ENCODE results near the gene EHBP1.
A peak's percentile ranks its signal among the peaks of the same experiment; 100 is the strongest.

Gene EHBP1

DNA sequence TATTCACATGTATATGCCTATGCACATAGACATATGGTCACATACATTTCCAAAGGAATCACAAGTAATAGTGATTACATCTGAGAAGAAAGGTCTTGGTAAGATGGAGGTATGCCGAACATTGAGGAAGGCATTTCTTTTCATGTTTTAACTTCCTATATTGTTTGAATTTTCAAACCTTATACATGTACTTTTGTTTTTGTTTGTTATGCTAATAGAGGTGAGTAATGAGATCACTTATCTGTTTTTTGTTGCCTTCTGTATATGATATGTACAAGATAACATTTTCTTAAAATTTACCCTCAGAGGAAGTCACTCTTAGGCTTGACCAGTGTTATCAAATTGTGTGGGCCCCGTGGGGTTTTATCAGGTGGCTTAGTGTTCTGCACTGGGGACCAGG is 178.6 kb downstream of the EHBP1 start:
- TF ChIP-seq, protein P1, sequence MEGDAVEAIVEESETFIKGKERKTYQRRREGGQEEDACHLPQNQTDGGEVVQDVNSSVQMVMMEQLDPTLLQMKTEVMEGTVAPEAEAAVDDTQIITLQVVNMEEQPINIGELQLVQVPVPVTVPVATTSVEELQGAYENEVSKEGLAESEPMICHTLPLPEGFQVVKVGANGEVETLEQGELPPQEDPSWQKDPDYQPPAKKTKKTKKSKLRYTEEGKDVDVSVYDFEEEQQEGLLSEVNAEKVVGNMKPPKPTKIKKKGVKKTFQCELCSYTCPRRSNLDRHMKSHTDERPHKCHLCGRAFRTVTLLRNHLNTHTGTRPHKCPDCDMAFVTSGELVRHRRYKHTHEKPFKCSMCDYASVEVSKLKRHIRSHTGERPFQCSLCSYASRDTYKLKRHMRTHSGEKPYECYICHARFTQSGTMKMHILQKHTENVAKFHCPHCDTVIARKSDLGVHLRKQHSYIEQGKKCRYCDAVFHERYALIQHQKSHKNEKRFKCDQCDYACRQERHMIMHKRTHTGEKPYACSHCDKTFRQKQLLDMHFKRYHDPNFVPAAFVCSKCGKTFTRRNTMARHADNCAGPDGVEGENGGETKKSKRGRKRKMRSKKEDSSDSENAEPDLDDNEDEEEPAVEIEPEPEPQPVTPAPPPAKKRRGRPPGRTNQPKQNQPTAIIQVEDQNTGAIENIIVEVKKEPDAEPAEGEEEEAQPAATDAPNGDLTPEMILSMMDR (IDR thresholded peaks at IDR 0.05; ENCODE audit: insufficient read depth, low read depth, low read length, missing control alignments): no peak
- no peak for DNase-seq (ENCODE audit: low read depth)
- no peak overlapping the region for H3K4me3 ChIP-seq (ENCODE audit: low read length)

DNA sequence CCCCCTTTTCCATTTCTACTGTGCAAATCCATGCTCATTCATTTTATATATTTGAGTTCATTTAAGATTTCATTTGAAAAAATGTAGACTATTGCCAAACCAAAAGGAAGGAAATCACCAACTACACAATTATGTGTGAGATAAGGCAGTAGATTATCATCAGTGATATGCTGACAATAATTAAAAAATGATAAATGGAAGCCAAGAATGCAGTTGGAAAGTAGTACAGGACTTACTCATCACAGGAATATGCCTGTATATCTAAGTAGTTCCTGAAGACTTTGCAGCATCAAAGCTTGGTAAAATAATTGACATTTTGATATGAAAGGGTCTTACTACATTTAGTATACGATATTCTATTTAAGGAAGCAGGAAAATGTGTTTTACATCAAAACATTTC is 179.0 kb downstream of the EHBP1 start:
- no peak for DNase-seq (ENCODE audit: low read depth)
- TF ChIP-seq, protein P1 (IDR thresholded peaks at IDR 0.05; ENCODE audit: insufficient read depth, low read depth, low read length, missing control alignments): no peak
- H3K4me3 ChIP-seq (ENCODE audit: low read length): no peak overlapping the region

DNA sequence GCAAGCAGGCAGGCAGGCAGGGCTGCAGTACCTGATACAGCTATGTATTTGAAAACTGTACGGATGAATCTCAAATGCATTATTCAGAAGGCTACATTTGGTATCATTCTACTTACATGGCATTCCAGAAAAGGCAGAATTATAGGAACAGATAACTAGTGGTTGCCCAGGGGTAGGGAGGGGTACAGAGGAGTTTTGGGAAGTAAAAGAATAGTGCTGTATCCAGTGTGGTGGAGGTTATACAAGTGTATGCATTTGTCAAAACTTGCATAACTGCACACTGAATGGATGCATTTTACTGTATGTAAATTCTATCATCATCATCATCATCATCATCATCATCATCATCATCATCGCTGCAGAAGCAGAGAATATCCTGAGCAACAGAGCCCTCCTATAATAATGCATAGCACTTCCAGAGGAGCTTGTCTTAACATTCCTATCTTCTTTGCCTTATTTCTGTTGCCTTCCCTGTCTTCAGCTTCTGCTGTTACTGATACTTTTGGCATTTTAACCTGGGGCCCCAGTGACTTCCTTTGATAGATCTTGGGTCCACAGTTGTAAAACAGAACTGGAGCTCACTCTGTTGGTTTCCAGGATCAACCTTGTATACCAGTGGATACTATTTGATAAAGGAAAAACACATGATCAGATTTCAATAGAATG is 189.6 kb downstream of the EHBP1 start:
- H3K4me3 ChIP-seq (ENCODE audit: low read length): no peak overlapping the region
- DNase-seq (ENCODE audit: low read depth): no peak
- TF ChIP-seq, protein P1 (IDR thresholded peaks at IDR 0.05; ENCODE audit: insufficient read depth, low read depth, low read length, missing control alignments): no peak

DNA sequence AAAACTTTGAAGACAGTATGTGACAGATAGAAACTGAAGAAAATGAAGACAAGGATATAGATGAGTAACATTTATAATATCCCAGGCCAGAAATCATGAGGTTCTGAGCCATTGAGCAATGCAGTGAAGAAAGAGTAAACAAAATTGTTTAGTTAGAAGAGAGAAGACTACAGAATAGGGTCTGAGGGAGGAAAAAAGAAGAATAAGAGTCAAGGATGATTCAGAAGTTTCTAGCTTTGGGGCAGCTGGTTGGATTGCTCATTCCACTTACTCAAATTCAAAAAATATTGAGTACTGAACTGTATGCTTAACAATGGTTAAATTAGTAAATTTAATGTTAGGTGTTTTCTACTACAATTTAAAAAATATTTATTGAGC is 190.1 kb downstream of the EHBP1 start:
- no peak overlapping the region for H3K4me3 ChIP-seq (ENCODE audit: low read length)
- DNase-seq (ENCODE audit: low read depth): peak; percentile 73
- TF ChIP-seq, protein P1 (IDR thresholded peaks at IDR 0.05; ENCODE audit: insufficient read depth, low read depth, low read length, missing control alignments): no peak

DNA sequence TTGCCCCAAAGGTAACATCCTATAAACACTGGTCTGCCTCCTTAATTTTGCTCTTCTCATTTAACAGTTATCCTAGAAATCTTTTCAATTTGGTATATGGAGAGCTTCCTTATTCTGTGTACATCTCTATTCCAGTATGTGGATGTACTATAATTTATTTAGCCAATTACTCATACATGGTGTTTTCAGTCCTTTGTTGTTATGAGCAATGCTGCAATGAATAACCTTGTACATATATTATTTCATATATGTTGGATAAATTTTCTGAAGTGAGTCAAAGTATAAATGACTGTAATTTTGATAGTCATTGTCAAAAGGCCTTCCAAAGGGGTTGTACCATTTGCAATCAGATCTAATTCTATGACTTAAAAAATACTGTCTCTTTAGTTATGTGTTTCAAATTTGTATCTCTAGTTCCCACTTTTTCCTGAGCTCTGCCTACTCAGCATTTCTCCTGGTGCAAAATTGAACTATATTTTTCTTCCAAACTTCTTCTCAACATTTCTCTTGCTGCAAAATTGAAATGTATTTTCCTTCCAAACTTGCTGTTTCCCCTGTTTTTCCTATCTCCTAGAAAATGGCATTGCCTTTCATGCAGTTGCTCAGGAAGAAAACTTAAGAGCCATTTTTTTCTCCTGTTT is 191.8 kb downstream of the EHBP1 start:
- TF ChIP-seq, protein P1 (IDR thresholded peaks at IDR 0.05; ENCODE audit: insufficient read depth, low read depth, low read length, missing control alignments): no peak
- no peak overlapping the region for H3K4me3 ChIP-seq (ENCODE audit: low read length)
- DNase-seq (ENCODE audit: low read depth): peak; percentile 28

DNA sequence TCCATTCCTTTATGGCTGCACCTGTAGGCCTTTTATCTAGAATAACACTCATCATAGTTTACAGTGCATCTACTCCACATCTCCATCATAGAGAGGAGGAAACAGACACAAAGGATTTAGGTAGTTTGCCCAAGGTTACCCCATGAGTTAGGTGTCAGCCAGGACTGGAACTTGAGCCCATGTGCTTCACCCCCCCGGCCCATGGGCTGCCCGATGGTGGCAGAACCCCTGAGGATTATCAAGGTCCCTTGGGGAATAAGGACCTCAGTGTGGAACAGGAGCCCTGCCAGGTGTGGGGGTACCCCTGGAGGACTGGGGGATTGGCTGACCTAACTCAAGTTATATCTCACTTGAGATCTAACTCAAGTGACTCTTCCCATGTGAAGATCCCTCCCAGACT is 198.8 kb downstream of the EHBP1 start:
- TF ChIP-seq, protein P1 (IDR thresholded peaks at IDR 0.05; ENCODE audit: insufficient read depth, low read depth, low read length, missing control alignments): no peak
- H3K4me3 ChIP-seq (ENCODE audit: low read length): no peak overlapping the region
- no peak for DNase-seq (ENCODE audit: low read depth)

DNA sequence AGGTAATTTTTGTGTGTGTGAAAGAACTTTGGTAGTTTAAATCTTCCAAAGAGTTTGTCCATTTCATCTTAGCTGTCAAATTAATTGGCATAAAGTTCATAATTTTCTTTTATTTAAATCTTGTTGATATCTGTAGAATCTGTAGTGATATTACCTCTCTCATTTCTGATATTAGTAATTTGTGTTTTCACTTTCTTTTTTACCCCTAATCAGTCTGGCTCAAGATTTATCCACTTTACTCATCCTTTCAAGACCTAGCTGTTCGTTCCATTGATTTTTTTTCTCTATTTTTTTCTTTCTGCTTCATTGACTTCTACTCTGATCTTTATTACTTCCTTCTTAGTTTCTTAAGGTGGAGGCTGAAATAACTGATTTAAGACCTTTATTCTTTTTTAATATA is 202.6 kb downstream of the EHBP1 start:
- TF ChIP-seq, protein P1 (IDR thresholded peaks at IDR 0.05; ENCODE audit: insufficient read depth, low read depth, low read length, missing control alignments): no peak
- DNase-seq (ENCODE audit: low read depth): no peak
- no peak overlapping the region for H3K4me3 ChIP-seq (ENCODE audit: low read length)
